ENCODE measurements around the gene ANTXR2.

ANTXR2 gene

GRCh38 chr4:80065601-80066000 is 7.4 kb downstream of the ANTXR2 start:
- DNase-seq: no peak

- no peak for DNase-seq
These were observed 10.5 kb downstream of the ANTXR2 start for GRCh38 chr4:80062527-80062926.

DNA sequence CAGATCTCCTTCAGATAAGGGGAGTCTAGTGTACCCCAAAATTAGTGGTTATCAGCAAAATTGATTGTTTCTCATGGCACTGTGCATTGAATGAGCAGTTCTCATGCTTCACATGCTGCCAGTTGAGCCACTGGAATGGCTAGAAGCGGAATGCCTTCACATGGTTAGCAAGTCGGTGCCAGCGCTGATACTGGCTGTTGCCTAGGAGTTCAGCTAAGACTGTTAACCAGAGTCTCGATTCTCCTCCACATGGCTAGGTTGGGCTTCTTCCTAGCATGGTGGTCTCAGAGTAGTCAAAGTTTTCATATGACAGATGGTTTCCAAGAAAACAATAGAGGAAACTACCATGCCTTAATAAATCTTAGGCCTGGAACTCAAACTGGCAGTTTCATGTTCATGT is 12.2 kb downstream of the ANTXR2 start:
- no peak for DNase-seq

- no peak for DNase-seq
These were observed 14.3 kb downstream of the ANTXR2 start for GRCh38 chr4:80058740-80059139.

DNA sequence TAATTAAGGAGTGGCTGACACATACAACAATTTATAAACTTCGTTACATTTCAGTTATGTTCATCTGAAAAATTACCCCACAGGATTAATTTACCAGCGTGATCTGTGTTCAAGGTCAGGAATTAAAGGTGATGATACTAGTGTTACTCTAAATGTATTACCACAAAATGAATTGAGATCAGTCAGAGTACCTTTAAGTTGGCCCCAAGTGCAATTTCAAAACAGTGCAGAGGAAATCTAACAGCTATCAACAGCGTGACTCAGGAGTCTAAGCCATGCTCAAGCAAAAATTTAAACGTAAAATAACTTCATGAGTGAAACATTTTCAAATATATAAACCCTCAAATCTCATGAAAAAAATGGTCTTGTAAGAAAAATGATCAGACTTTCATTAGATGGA is 18.7 kb downstream of the ANTXR2 start:
- DNase-seq: no peak

GRCh38 chr4:80053140-80053910 is 19.7 kb downstream of the ANTXR2 start:
- no peak for DNase-seq

DNA sequence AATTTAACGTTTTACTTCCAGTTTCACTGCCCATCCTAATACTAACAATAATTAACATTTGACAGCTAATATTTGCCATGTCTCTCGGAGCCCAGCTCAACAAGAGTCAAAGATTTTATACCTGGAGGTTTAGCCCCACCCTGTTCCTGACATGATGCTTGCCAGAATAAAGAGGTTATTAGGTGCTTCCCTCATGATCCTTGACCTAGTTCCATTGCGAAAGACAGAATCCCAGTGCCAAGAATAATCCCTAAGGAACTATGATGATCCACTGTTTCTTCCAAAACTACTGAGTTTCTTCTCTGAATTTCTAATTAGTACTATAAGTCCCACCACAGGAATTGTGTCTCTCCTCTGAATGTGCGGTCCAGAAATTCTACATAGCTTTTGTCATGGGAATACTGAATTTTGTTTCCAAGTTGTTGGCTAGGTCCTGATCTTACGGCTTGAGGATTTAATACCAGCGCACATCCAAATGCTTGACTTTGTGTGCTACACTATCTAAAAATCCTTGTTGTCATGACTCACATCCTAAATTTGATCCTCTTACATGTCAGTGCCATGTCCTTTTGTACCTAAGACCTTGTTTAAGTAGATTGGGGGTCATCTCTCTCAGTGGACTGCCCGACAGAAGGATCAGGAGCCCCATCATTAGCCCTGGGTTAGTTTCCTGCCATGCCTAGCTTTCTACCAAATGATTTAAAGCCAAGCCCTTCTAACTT is 23.1 kb downstream of the ANTXR2 start:
- DNase-seq: no peak

GRCh38 chr4:80049402-80049801 is 23.6 kb downstream of the ANTXR2 start:
- DNase-seq: no peak

GRCh38 chr4:80045786-80046185 is 27.2 kb downstream of the ANTXR2 start:
- DNase-seq: no peak

GRCh38 chr4:80043541-80043940 is 29.5 kb downstream of the ANTXR2 start:
- DNase-seq: no peak

DNA sequence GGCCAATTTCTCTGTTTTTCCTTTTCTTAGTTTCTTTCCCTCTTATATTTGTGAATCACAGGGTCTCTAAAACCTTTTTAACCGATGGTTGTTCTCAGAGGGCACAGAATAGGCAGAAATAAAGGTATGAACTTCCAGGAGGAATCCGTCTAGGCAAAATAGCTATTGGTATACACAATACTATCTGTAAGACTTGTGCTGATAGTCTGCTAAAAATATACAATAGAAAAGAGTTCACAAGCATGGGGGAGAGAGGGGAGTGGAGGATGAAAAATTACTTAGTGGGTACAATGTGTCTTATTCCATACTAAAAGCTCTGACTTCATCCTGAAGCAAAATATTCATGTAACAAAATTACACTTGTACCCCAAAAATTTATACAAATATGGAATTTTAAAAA is 30.2 kb downstream of the ANTXR2 start:
- no peak for DNase-seq

DNA sequence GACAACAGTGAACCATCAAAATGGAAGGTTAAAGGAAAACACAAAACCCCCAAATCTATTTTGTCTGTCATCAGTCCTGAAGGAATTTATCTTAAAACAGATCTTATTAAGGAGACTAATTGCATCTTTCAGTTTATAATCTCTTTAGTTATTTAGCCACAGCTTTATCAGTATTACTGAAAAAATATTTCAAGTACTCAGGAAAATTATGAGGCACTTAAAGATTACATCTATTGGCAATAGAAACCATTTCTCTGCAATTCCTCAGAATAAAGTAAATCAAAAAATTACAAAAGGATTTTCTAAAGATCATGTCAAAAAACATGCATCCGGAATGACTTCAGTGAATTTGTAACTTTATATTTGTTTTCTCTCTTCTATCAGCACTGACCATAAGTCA is 35.2 kb downstream of the ANTXR2 start:
- DNase-seq: no peak

DNA sequence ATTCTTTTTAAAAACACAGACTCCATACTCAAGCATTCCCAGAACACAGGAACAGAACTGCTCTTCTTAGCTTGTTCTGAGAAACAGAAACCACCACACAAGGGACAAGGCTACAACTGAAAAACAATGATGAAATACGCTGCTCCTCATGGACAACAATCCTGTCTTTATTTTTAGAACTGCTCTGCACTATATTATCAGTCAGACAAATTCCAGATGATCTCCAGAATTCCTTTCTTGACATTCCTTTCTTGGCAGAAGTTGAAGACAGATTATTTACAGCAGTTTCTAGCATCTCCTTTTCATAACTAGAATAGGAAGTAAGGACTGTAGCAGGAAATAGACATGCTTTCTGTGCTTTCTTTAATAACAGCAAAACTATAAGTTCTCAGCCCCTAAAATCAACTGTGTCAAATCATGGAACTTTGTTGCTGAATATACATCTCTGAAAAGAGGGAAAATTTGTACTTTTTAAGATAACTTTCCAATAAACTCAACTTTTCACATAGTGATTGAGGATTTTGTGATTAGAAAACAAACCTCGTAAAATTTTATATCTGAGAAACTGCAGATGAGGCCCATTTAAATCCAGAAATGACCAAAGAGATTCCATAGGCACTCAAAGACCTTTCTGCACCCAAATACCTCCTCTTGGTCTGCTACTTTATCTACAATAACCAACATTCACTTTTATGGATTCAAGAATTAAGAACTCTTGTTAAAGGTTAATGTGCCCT is 35.9 kb downstream of the ANTXR2 start:
- DNase-seq: no peak

DNA sequence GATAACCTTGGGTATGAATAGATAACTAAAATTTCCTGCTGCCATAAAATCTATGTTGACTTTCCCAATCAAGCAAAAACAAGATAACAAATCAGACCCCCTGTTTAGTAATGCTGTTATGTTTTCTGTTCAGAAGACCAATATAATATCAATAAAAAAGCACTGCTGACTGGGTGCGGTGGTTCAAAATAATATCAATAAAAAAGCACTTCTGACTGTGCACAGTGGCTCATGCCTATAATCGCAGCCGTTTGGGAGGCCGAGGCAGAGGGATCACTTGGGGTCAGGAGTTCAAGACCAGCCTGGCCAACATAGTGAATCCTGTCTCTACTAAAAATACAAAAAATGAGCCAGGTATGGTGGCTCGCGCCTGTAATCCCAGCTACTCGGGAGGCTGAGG is 36.7 kb downstream of the ANTXR2 start:
- DNase-seq: no peak

- no peak for DNase-seq
These were observed 37.7 kb downstream of the ANTXR2 start for GRCh38 chr4:80035336-80035735.

- no peak for DNase-seq
These were observed 39.4 kb downstream of the ANTXR2 start for GRCh38 chr4:80033581-80033980.

DNA sequence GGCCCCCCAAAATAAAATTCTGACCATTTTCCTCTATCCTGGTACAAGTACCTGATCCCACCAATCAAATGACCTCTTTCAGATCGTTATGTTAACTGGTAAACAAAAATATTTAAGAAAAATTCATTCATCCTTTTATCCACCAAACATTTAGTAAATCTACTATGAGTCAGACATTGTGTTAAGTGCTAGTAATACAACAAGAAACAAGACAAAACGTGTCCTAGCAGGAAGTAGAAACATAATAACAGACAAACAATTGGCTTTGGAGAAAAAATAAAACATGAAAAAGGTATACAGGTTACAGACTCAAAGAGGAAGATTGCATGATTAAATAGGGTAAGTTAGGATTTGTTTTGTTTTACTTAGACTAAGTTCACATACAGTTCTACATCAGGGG is 43.7 kb downstream of the ANTXR2 start:
- DNase-seq: no peak

DNA sequence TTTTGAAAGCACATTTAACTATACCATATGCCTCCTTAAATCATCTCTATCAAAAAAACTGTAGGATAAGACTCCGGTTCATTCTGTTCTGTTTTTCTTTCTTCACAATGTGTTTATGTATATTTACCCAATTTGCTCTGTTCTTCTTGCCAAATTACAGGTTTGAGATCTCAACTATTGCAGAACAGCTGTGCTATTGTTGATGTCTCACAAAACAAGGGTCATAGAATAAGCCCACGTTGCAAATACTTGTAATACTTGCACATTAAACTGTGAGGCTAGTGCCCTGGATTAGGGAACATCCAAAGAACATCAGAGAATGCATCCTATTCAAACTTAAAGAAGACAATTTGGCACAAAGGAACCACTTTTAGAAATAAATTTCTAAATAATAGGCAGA is 45.4 kb downstream of the ANTXR2 start:
- DNase-seq: no peak

GRCh38 chr4:80026100-80026499 is 46.9 kb downstream of the ANTXR2 start:
- no peak for DNase-seq

- DNase-seq: no peak
These were observed 48.7 kb downstream of the ANTXR2 start for GRCh38 chr4:80024335-80024734.

GRCh38 chr4:80022282-80022681 is 50.7 kb downstream of the ANTXR2 start:
- no peak for DNase-seq

DNA sequence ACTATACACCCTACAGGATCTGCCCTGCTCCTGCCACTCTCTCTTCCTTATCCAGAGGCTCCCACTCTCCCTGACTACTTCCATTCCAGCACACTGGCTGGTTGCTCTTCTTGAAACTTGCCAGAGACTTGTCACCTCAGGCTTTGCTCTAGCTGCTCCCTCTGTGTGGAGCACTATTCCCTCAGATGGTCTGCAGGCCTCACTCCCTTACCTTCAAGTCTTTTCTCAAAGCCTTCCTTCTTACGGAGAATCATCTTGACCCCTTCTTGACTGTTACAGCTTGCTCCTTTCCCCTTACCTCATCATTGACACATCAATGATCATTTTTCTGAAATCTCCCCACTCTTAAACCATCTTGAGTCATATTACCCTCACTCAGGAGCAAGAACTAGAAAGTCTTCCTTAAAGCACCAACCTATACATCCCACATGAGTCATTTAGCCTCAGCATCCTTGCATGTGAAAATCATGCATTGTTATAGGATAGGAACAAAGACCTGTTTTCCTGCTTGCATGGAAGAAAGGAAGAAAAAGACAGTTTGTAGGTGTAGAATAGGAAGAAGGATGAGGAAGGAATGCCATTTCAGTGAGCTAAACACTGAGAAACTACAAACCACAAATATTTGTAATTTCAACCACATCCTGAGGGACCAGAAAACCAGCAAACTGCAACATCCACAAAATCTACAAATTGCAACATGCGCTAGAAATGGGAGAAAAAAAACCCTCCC is 55.7 kb downstream of the ANTXR2 start:
- no peak for DNase-seq

GRCh38 chr4:80016506-80016905 is 56.5 kb downstream of the ANTXR2 start:
- no peak for DNase-seq

Measured in activated naive CD4-positive, alpha-beta T cell (primary cell).